ENCODE measurements around the gene THADA. TPM values are rescaled to one million over a fixed set of nuclear protein-coding genes. Genes with fewer than 3 reads are reported as not detected.
A peak's percentile ranks its signal among the peaks of the same experiment; 100 is the strongest.
"Not testable (repeated sequence)": the region's sequence is repeated elsewhere in the genome, so short reads cannot be mapped to it uniquely, and the experiment has no call there.

Gene THADA
- total and polyA plus RNA-seq, 9 donors, result 14.4 to 24.3 (median 18.1) TPM

DNA sequence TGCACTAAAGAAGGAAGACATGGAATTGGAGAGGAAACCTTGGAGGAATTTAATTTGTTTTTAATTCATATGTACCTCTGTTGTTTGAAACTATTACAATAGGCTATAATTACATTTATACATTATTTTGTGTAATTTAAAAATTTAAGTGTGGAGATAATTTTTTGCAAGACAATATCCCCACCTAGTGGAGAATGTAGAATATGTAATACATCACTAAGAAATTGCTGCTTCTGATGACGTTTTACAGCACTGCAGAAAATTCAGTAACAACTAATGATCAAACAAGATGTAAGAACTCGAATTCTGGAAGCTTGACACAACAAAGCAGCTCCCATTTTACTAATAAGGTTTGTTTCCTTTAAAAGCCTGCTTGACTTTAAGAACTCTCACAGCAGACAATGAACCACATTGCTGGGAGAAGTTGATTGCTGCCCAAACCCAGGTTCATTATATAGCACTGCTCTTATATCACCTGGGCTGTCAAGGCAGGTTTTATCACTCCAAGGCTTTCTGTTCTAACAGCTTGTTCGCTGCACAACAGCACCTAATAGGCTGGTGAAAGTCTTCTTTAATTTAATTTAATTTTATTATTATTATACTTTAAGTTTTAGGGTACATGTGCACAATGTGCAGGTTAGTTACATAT is 53.4 kb downstream of the THADA start:
- Histone ChIP-seq H3K4me1 (ENCODE audit: control insufficient read depth, insufficient read depth, low read length) (no peaks in the 10 kb centered on the region), H3K36me3 (ENCODE audit: control insufficient read depth, insufficient read depth, low read length) (peaks cover 8% of the 10 kb centered on the region), H3K27me3 (ENCODE audit: control insufficient read depth, insufficient read depth, low read length) (no peaks in the 10 kb centered on the region), H3K27ac (ENCODE audit: low read length) (no peak overlapping the region), H3K4me3 (ENCODE audit: low read length) (no peak overlapping the region), H3K9me3 (replicated peaks; ENCODE audit: control insufficient read depth, low read depth, low read length) (no peaks in the 10 kb centered on the region)
- 0% methylated on average over 1 of the region's 3 CpGs for WGBS (ENCODE audit: insufficient coverage)
- DNase-seq, result peak; percentile 72

DNA sequence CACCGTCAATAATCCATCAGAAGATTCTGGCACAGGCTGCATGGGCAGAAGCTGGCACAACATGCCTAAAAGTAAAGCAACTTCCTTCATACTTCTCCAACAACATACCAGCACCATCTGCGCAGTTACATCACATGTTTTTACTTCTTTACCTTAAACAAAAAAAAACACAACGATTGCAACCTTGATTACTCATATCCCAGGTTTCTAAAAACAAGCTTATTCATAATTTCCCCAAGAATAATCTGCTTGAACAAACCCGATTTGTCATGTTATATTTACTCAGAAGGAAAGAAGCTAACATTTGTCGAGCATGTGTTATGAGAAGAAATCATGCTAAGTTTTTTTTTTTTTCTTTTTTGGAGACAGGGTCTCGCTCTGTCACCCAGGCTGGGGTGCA is 54.7 kb downstream of the THADA start:
- no peaks in the 10 kb centered on the region for H3K9me3 ChIP-seq (replicated peaks; ENCODE audit: control insufficient read depth, low read depth, low read length)
- no peak overlapping the region for H3K4me3 ChIP-seq (ENCODE audit: low read length)
- no peaks in the 10 kb centered on the region for H3K27me3 ChIP-seq (ENCODE audit: control insufficient read depth, insufficient read depth, low read length)
- no peaks in the 10 kb centered on the region for H3K4me1 ChIP-seq (ENCODE audit: control insufficient read depth, insufficient read depth, low read length)
- no peak overlapping the region for H3K27ac ChIP-seq (ENCODE audit: low read length)
- DNase-seq, result no peak
- peaks cover 8% of the 10 kb centered on the region for H3K36me3 ChIP-seq (ENCODE audit: control insufficient read depth, insufficient read depth, low read length)
- 79% methylated on average over 2 of the region's 6 CpGs for WGBS (ENCODE audit: insufficient coverage)

DNA sequence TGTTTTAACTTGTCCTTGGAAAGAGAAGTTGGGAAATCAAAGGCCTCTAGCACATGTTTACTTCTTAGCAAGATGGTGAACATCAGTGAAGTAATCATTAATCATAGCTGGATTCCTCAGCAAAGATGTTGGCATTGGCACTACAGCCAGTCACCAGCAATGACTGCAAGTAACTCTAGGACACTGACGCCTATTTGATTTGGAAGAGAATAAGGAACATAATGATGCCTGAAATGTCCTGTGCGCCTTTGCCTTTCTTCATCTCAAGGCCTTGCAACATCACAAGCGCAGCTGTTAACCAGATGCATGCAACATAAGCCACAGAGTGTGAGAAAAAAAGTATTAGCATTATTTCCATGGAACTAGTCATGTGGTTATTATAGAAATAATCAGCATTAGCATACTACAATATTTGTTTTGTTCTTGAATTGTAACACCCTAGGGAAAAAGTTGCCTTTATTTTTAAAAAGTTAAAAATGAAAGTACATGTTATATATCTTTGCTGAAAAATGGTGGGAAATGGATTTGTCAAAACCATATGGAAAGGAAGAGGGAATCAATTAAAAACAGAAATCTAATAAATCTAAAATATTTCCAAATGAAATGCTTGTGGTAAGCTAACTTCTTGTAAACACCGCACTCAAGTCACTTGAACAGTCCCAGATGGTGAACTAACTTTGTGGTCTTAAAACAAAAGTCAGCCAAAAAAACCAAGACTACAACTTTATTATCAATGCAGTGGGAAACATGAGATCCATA is 55.6 kb downstream of the THADA start:
- 0% methylated on average over 1 of the region's 4 CpGs for WGBS (ENCODE audit: insufficient coverage)
- H3K27me3 ChIP-seq (ENCODE audit: control insufficient read depth, insufficient read depth, low read length), result no peaks in the 10 kb centered on the region
- H3K4me3 ChIP-seq (ENCODE audit: low read length), result no peak overlapping the region
- peaks cover 8% of the 10 kb centered on the region for H3K36me3 ChIP-seq (ENCODE audit: control insufficient read depth, insufficient read depth, low read length)
- peak overlapping the region; percentile 57 for H3K27ac ChIP-seq (ENCODE audit: low read length)
- peak; percentile 84 for DNase-seq
- H3K4me1 ChIP-seq (ENCODE audit: control insufficient read depth, insufficient read depth, low read length), result no peaks in the 10 kb centered on the region
- no peaks in the 10 kb centered on the region for H3K9me3 ChIP-seq (replicated peaks; ENCODE audit: control insufficient read depth, low read depth, low read length)

DNA sequence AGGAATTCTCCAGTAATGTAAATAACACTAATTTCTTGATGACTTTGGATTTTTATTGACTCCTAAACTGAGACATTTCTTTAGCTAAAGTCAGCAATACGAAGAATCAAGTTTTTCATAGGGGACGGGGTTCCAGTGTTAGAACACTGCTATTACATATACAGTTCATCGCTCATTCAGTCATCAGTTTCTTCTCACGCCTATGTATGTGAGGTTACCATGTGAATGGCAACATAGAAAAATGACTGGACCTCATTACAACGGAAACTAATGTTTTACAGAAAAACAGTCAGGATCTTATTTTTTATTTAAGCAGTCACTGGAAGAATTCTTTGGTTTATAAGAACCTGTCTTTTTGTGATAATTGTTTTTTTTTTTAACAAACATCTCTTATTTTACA is 56.4 kb downstream of the THADA start:
- H3K4me3 ChIP-seq (ENCODE audit: low read length), result no peak overlapping the region
- H3K27me3 ChIP-seq (ENCODE audit: control insufficient read depth, insufficient read depth, low read length), result no peaks in the 10 kb centered on the region
- H3K4me1 ChIP-seq (ENCODE audit: control insufficient read depth, insufficient read depth, low read length), result no peaks in the 10 kb centered on the region
- no CpG with 5 or more reads among the region's 5 CpGs for whole genome bisulfite sequencing (ENCODE audit: insufficient coverage)
- no peaks in the 10 kb centered on the region for H3K9me3 ChIP-seq (replicated peaks; ENCODE audit: control insufficient read depth, low read depth, low read length)
- no peak overlapping the region for H3K27ac ChIP-seq (ENCODE audit: low read length)
- DNase-seq, result no peak
- H3K36me3 ChIP-seq (ENCODE audit: control insufficient read depth, insufficient read depth, low read length), result peaks cover 8% of the 10 kb centered on the region

DNA sequence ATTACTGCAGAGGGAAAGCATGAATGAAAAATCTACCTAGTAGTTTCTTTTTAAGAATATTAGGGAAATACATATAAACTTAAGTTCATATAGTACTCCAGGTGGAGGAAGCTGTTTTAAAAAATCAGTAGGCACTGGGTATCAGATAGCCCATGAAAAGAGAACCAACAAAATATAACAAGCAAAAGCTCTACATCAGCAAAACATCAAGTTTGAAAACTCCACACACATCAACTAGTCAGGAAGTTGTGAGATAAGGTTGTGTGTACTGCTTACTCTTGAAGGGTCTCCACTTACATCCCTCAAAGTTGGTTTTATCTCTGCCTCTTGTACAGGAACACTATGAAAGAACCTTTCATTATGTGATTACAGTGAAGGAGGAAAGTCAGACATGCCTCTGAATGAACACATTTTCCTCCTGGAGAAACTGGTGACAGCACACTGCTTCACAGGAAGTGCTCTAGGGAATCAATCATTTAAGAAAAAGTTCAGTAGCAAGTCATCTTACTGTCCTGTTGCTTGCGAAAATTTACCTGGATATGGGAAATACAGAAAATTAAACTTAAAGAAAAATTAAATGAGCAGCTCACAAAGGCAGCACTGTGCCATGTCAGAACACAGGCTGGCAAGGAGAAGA is 57.7 kb downstream of the THADA start:
- WGBS (ENCODE audit: insufficient coverage), result 100% methylated on average over 1 of the region's 1 CpG
- Histone ChIP-seq H3K4me1 (ENCODE audit: control insufficient read depth, insufficient read depth, low read length) (no peaks in the 10 kb centered on the region), H3K27ac (ENCODE audit: low read length) (no peak overlapping the region)

DNA sequence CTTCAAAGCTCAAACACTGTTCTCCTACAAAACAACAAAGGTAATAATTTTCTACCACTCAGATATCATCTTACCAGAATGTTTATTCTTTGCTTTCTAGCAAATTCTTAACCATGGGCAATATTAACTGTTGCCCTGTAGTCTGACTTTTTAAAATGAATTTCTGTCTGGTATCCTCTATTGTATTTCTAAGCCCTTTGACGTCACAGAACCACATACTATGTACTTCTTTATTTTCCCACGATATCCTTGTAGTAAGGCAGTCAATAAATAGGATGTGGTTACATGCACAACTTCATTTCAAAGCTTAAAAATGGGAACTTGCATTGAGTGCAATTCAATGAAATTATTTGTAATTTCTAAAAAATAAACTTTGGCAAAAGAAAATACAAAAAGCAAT is 58.7 kb downstream of the THADA start:
- Histone ChIP-seq H3K27me3 (ENCODE audit: control insufficient read depth, insufficient read depth, low read length) (no peaks in the 10 kb centered on the region), H3K27ac (ENCODE audit: low read length) (no peak overlapping the region), H3K4me3 (ENCODE audit: low read length) (no peak overlapping the region), H3K9me3 (replicated peaks; ENCODE audit: control insufficient read depth, low read depth, low read length) (no peaks in the 10 kb centered on the region), H3K36me3 (ENCODE audit: control insufficient read depth, insufficient read depth, low read length) (peaks cover 8% of the 10 kb centered on the region), H3K4me1 (ENCODE audit: control insufficient read depth, insufficient read depth, low read length) (no peaks in the 10 kb centered on the region)
- WGBS (ENCODE audit: insufficient coverage), result no CpG with 5 or more reads among the region's 2 CpGs
- peak; percentile 33 for DNase-seq

More for the DNA sequence above, 57.7 kb downstream of the THADA start:
- Histone ChIP-seq H3K27me3 (ENCODE audit: control insufficient read depth, insufficient read depth, low read length) (no peaks in the 10 kb centered on the region), H3K36me3 (ENCODE audit: control insufficient read depth, insufficient read depth, low read length) (peaks cover 8% of the 10 kb centered on the region), H3K9me3 (replicated peaks; ENCODE audit: control insufficient read depth, low read depth, low read length) (no peaks in the 10 kb centered on the region), H3K4me3 (ENCODE audit: low read length) (no peak overlapping the region)
- DNase-seq, result no peak

DNA sequence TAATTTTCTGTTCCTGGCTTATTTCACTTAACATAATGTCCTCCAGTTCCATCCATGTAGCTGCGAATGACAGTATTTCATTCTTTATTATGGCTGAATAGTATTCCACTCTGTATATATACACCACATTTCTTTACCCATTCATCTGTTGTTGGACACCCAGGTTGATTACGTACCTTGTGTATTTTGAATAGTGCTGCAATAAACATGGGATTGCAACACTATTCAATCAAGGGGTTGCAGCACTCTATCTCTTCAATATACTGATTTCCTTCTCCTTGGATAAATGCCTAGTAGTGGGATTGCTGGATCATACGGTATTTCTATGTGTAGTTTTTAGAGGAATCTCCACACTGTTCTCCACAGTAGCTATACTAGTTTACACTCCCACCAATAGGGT is 61.3 kb downstream of the THADA start:
- no peak overlapping the region for H3K27ac ChIP-seq (ENCODE audit: low read length)
- H3K36me3 ChIP-seq (ENCODE audit: control insufficient read depth, insufficient read depth, low read length), result peaks cover 8% of the 10 kb centered on the region
- H3K4me3 ChIP-seq (ENCODE audit: low read length), result no peak overlapping the region
- H3K4me1 ChIP-seq (ENCODE audit: control insufficient read depth, insufficient read depth, low read length), result no peaks in the 10 kb centered on the region
- H3K27me3 ChIP-seq (ENCODE audit: control insufficient read depth, insufficient read depth, low read length), result no peaks in the 10 kb centered on the region
- no CpG with 5 or more reads among the region's 3 CpGs for WGBS (ENCODE audit: insufficient coverage)
- no peaks in the 10 kb centered on the region for H3K9me3 ChIP-seq (replicated peaks; ENCODE audit: control insufficient read depth, low read depth, low read length)
- no peak for DNase-seq

DNA sequence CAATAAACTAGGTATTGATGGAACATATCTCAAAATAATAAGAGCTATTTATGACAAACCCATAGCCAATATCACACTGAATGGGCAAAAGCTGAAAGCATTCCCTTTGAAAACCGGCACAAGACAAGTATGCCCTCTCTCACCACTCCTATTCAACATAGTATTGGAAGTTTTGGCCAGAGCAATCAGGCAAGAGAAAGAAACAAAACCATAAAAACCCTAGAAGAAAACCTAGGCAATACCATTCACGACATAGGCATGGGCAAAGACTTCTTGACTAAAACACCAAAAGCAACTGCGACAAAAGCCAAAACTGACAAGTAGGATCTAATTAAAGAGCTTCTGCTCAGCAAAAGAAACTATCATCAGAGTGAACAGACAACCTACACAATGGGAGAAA is 63.3 kb downstream of the THADA start:
- not testable (repeated sequence) for DNase-seq; H3K27ac ChIP-seq (ENCODE audit: low read length); H3K9me3 ChIP-seq (replicated peaks; ENCODE audit: control insufficient read depth, low read depth, low read length); H3K36me3 ChIP-seq (ENCODE audit: control insufficient read depth, insufficient read depth, low read length); H3K4me3 ChIP-seq (ENCODE audit: low read length); H3K27me3 ChIP-seq (ENCODE audit: control insufficient read depth, insufficient read depth, low read length); H3K4me1 ChIP-seq (ENCODE audit: control insufficient read depth, insufficient read depth, low read length)
- WGBS (ENCODE audit: insufficient coverage), result 100% methylated on average over 1 of the region's 3 CpGs

DNA sequence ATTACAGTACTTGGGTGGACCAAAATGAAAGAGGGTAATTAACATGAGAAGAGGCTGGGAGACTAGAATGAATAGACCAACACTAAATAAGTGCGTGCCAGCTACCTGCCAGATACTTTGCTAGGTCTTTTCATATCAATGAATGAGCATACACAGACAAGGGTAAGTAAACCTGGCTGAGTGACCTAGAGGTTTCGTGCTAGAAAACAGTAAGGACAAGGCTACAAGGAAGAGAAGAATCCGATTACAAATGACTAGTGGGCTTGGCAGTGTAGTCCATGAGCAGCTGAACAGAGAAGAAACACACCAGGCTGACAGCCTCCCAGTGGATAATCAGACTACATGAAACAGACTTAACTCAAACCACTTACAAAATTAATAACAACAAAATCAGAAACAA is 64.6 kb downstream of the THADA start:
- Histone ChIP-seq H3K36me3 (ENCODE audit: control insufficient read depth, insufficient read depth, low read length) (no peaks in the 10 kb centered on the region), H3K27me3 (ENCODE audit: control insufficient read depth, insufficient read depth, low read length) (no peaks in the 10 kb centered on the region), H3K4me3 (ENCODE audit: low read length) (no peak overlapping the region), H3K27ac (ENCODE audit: low read length) (no peak overlapping the region), H3K4me1 (ENCODE audit: control insufficient read depth, insufficient read depth, low read length) (no peaks in the 10 kb centered on the region), H3K9me3 (replicated peaks; ENCODE audit: control insufficient read depth, low read depth, low read length) (no peaks in the 10 kb centered on the region)
- peak; percentile 45 for DNase-seq
- no CpG with 5 or more reads among the region's 3 CpGs for WGBS (ENCODE audit: insufficient coverage)

DNA sequence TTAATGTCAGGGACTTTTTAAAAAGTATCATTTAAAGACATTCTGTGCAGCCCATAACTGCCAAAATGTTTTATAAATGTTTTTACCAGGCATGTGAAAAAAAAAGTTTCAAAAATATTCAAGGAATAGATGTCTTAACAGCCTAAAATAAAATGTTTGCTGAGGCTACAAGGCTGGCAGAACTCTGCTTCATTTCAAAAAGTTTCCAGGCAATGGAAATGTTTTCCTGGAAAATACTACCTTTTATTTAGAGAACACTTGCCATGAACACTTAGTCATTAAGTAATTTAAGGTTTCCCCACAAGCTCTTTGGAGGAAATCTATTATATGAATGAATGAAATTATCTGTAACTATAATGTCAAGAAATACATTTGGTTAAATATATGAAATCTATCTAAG is 68.8 kb downstream of the THADA start:
- peak; percentile 83 for DNase-seq
- Histone ChIP-seq H3K27ac (ENCODE audit: low read length) (no peak overlapping the region), H3K27me3 (ENCODE audit: control insufficient read depth, insufficient read depth, low read length) (no peaks in the 10 kb centered on the region)

More for the DNA sequence above, 68.8 kb downstream of the THADA start:
- peaks cover 2% of the 10 kb centered on the region for H3K36me3 ChIP-seq (ENCODE audit: control insufficient read depth, insufficient read depth, low read length)
- no peak overlapping the region for H3K4me3 ChIP-seq (ENCODE audit: low read length)
- H3K4me1 ChIP-seq (ENCODE audit: control insufficient read depth, insufficient read depth, low read length), result no peaks in the 10 kb centered on the region
- H3K9me3 ChIP-seq (replicated peaks; ENCODE audit: control insufficient read depth, low read depth, low read length), result peaks cover 5% of the 10 kb centered on the region

Data from muscle of leg (tissue), 11 donors.